GM19238 (cell line): ENCODE data around the gene MAMDC2.

Experiments
- DNase-seq: peaks from one replicate; pipeline ENCODE4 v3.0.0; 2011; ENCODE audit warnings: low spot score; ENCODE audit not compliant: insufficient read length

The MAMDC2 gene

DNA sequence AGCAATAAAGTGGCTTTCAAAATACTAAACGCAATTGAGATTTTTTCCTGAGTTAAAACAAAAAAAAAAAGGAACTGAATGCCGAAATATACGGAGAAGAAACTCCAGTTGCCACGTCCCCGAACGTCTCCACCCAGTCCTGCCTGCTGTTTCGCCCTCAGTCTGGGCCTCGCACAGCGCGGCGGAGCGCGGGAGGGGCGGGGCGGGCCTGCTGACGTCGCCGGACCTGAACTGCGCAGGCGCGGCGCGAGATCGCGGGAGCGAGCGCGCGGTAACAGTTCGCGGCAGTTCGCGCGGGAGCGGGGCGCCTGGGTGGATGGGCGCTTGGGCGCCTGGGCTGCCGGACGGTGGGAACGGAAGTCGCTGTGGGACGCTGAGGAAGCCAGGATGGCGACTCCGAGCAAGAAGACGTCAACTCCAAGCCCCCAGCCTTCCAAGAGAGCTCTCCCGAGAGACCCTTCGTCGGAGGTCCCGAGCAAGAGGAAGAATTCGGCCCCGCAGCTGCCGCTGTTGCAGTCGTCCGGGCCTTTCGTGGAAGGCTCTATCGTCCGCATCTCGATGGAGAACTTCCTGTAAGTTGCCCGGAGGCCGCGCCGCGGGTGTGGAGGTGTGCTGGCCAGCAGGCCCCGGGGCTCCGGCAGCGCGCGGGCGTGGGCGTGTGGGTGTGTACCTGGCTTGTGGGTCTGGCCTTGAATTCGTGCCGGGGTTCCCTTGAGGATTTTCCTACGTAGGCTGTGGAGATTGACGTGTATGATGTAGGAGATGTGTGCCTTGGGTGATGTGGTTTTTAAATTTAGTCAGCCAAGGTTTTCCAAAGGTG lies 215.3 kb downstream of the MAMDC2 start, which contains the start of gene SMC5:
Gene SMC5, plus strand, starts transcription at position 287 of the 820 bp plus-strand sequence. Its CDS starts 101 bp downstream, at position 388.
- DNase-seq: peak; percentile 76

DNA sequence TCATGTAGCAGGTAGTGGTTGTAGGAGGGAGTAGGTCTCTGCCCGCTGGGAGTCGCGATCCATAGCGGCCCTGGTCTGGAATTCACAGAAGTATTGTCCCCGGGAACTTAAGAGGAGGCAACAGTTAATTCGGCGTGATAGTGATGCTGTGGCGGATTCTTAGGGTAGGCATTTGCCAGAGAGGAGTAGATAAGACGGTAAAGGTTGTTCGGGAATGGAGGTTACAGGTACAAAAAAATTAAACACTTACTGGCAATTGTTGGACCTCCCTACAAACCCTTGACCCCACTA lies 215.8 kb downstream of the MAMDC2 start:
- no peak for DNase-seq

DNA sequence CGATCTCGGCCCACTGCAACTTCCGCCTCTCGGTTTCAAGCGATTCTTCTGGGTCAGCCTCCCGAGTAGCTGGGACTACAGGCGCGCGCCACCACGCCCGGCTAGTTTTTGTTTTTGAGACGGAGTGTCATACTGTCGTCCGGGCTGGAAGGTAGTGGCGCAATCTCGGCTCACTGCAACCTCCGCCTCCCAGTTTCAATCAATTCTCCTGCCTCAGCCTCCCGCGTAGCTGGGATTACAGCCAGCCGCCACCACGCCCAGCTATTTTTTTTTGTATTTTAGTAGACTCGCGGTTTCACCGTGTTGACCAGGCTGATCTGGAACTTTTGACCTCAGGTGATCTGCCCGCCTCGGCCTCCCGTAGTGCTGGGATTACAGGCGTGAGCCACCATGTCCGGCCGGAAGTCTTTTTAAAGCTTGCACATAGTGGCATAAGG lies 216.4 kb downstream of the MAMDC2 start:
- DNase-seq: no peak

DNA sequence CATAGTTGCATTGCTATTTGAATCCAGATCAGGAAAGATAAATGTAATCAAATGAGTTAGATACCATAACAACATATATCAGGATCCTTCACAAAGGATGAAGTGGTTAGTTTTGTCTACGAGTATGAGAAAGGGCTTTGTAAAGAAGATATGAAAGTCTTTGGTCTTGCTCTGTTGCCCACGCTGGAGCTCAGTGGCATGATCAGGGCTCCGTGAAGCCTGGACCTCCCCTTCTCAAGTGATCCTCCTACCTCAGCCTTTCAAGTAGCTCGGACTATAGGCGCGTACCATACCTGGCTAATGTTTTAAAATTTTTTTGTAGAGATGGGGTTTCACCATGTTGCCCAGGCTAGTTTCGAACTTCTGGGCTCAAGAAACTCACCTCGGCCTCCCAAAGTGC lies 217.0 kb downstream of the MAMDC2 start:
- DNase-seq: no peak

DNA sequence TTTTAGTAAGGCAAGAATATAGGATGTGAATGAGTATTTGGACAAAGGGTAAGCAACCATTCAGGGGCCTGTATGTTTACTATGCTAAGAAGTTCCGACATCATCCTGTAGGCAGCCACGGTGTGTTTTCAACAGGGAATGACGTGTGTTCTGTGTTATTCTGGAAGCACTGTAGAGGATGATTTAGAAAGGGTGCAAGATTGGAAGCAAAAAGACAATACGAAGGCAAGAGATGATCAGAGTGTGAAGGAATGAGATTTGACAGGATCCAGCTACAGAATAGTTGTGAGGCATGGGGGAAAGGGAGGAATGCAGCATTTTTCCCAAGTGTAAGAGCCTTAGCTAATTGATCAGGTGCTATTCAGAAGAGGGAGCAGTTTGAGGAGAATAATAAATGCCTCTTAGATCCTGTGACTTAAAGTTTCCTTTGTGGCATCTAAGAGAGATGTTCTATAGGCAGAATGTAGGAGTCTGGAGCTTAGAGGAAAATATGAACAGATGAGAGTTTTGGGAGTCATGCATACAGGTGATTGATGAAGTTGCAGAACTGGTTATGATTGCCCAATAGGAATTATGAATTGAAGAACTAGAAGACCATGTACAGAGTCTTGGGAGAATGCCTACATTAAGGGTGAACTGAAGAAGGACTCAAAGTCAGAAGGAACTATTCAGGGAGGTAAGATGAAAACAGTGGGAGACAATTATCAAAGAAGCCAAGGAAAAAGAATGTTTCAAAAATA lies 217.7 kb downstream of the MAMDC2 start:
- no peak for DNase-seq

DNA sequence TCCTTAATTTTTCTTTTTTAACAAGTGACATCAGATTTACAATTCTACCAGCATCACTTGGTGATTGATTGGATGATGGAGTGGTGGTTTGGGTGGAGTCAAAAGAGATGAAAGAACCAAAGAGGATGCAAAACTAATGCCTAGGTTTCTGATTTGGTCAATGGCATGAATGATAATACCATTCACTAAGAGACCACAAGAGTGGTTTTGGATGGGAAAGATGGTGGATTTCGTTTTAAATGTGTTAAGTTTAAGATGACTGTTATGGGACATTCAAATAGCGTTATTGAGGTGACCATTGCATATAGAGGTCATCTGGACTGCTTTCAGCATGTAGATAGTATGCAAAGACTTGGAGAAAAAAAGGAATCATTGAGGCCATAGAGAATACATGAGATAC lies 218.7 kb downstream of the MAMDC2 start:
- DNase-seq: no peak

DNA sequence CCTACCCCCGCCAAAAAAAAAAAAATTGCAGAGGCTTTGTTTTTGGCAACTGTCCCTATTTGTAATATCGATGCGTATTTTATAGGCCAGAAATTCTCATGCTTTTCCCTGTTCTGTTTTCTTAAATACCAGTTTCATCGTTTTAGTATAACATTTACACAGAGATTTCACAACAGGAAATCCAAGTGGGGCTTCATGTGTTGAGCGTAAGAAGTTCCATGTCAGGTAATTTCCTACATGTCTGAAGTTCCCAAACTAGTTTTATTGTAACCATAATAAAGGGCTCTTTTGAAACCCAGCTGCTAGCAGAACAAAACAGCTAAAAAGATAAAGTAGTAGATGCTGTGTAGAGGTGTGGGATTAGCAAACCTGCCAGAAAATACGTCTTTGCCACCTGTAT lies 219.3 kb downstream of the MAMDC2 start:
- no peak for DNase-seq

DNA sequence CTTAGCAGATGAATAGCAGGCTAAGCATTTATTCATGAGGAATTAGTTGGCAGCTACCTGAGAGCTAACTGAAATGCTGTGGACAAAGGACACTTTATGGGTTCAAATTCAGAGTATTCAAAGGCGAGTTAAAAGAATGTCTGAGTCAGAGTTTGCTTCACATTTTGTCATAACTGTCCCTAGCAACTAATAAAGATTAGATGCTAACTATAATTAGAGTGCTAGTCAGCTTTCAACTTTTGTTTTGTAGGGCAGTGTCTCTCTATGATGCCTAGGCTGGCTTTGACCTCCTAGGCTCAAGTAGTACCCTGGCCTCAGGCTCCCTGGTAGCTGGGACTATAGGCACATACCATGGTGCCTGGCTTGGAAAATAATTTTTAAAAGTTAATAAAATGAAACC lies 219.8 kb downstream of the MAMDC2 start:
- DNase-seq: no peak
